ENCODE measurements around the gene TRIM29.

The TRIM29 gene

GRCh38 chr11:120096369-120097191 is 41.3 kb downstream of the TRIM29 start:
- H3K27me3 ChIP-seq (ENCODE audit: control insufficient read depth, low read length), result peaks cover 14% of the 10 kb centered on the region
- no peak overlapping the region for H3K27ac ChIP-seq (ENCODE audit: low read depth, low read length)
- 0 out of 2 replicates have a peak, but pooled peaks cover 4% of the 10 kb centered on the region for H3K4me1 ChIP-seq (ENCODE audit: control insufficient read depth, low read length)
- no peaks in the 10 kb centered on the region for H3K79me2 ChIP-seq (ENCODE audit: control insufficient read depth, low read length)
- H3K36me3 ChIP-seq (ENCODE audit: control insufficient read depth, low read length), result no peaks in the 10 kb centered on the region
- no peaks in the 10 kb centered on the region for H4K20me1 ChIP-seq (ENCODE audit: control insufficient read depth, insufficient read depth, low read depth, low read length)
- TF ChIP-seq EZH2phosphoT487 (IDR thresholded peaks at IDR 0.05; ENCODE audit: borderline replicate concordance, low read length) (no peak), CTCF (IDR thresholded peaks at IDR 0.05; ENCODE audit: low read depth, low read length, poor library complexity, severe bottlenecking) (no peak)
- no peaks in the 10 kb centered on the region for H3K9me3 ChIP-seq (ENCODE audit: control insufficient read depth, insufficient read depth, low read length)
- H3F3A ChIP-seq (ENCODE audit: control insufficient read depth, insufficient read depth), result no peaks in the 10 kb centered on the region
- H3K9me2 ChIP-seq (replicated peaks; ENCODE audit: control insufficient read depth, low read length), result no peaks in the 10 kb centered on the region
- no peak overlapping the region for H3K4me3 ChIP-seq (ENCODE audit: low read length)
- no peak overlapping the region for H3K4me2 ChIP-seq (ENCODE audit: low read length)

- no peaks in the 10 kb centered on the region for H4K20me1 ChIP-seq (ENCODE audit: control insufficient read depth, insufficient read depth, low read depth, low read length)
- TF ChIP-seq EZH2phosphoT487 (IDR thresholded peaks at IDR 0.05; ENCODE audit: borderline replicate concordance, low read length) (no peak), CTCF (IDR thresholded peaks at IDR 0.05; ENCODE audit: low read depth, low read length, poor library complexity, severe bottlenecking) (no peak)
- H3K27ac ChIP-seq (ENCODE audit: low read depth, low read length), result no peak overlapping the region
- H3K36me3 ChIP-seq (ENCODE audit: control insufficient read depth, low read length), result no peaks in the 10 kb centered on the region
- H3F3A ChIP-seq (ENCODE audit: control insufficient read depth, insufficient read depth), result no peaks in the 10 kb centered on the region
- no peak overlapping the region for H3K4me2 ChIP-seq (ENCODE audit: low read length)
- H3K27me3 ChIP-seq (ENCODE audit: control insufficient read depth, low read length), result peaks cover 11% of the 10 kb centered on the region; the same call in 1 of the 2 replicates
- no peaks in the 10 kb centered on the region for H3K9me3 ChIP-seq (ENCODE audit: control insufficient read depth, insufficient read depth, low read length)
- H3K4me1 ChIP-seq (ENCODE audit: control insufficient read depth, low read length), result 0 out of 2 replicates have a peak, but pooled peaks cover 4% of the 10 kb centered on the region
- H3K9me2 ChIP-seq (replicated peaks; ENCODE audit: control insufficient read depth, low read length), result no peaks in the 10 kb centered on the region
- no peak overlapping the region for H3K4me3 ChIP-seq (ENCODE audit: low read length)
- no peaks in the 10 kb centered on the region for H3K79me2 ChIP-seq (ENCODE audit: control insufficient read depth, low read length)
Measured at GRCh38 chr11:120095516-120095915, 42.4 kb downstream of the TRIM29 start.

GRCh38 chr11:120091701-120092100 is 46.2 kb downstream of the TRIM29 start:
- H3K79me2 ChIP-seq (ENCODE audit: control insufficient read depth, low read length), result no peaks in the 10 kb centered on the region
- no peaks in the 10 kb centered on the region for H3K9me2 ChIP-seq (replicated peaks; ENCODE audit: control insufficient read depth, low read length)
- no peak overlapping the region for H3K4me2 ChIP-seq (ENCODE audit: low read length)
- H3K27me3 ChIP-seq (ENCODE audit: control insufficient read depth, low read length), result peaks cover 12% of the 10 kb centered on the region; the same call in 1 of the 2 replicates
- no peaks in the 10 kb centered on the region for H3K36me3 ChIP-seq (ENCODE audit: control insufficient read depth, low read length)
- no peaks in the 10 kb centered on the region for H3K4me1 ChIP-seq (ENCODE audit: control insufficient read depth, low read length)
- no peak for TF ChIP-seq EZH2phosphoT487 (IDR thresholded peaks at IDR 0.05; ENCODE audit: borderline replicate concordance, low read length)
- no peak for TF ChIP-seq CTCF (IDR thresholded peaks at IDR 0.05; ENCODE audit: low read depth, low read length, poor library complexity, severe bottlenecking)
- H3F3A ChIP-seq (ENCODE audit: control insufficient read depth, insufficient read depth), result no peaks in the 10 kb centered on the region
- no peak overlapping the region for H3K4me3 ChIP-seq (ENCODE audit: low read length)
- no peaks in the 10 kb centered on the region for H4K20me1 ChIP-seq (ENCODE audit: control insufficient read depth, insufficient read depth, low read depth, low read length)
- H3K27ac ChIP-seq (ENCODE audit: low read depth, low read length), result no peak overlapping the region
- H3K9me3 ChIP-seq (ENCODE audit: control insufficient read depth, insufficient read depth, low read length), result no peaks in the 10 kb centered on the region

Data from DOHH2 (cell line).